ENCODE data around the gene TFPT.

DNA sequence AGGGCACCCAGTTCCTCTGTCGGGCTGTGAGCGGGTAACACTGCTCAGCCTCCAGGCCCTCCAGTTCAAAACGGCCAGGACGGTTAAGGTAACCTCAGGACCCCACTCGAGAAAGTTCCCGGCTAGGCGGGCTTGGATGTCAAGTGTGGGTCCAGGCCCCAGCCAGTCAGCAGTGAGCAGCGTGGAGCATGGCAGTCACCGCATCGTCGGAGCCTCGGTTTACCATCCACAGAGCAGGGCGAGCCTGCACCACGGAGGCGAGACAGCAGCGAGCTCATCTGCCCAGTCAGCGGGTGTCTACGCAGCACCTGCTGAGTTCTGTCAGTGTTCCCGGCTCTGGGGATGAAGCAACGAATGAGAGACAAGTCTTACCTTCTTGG, 14.2 kb upstream of the TFPT start:
- TF ChIP-seq, protein P1, sequence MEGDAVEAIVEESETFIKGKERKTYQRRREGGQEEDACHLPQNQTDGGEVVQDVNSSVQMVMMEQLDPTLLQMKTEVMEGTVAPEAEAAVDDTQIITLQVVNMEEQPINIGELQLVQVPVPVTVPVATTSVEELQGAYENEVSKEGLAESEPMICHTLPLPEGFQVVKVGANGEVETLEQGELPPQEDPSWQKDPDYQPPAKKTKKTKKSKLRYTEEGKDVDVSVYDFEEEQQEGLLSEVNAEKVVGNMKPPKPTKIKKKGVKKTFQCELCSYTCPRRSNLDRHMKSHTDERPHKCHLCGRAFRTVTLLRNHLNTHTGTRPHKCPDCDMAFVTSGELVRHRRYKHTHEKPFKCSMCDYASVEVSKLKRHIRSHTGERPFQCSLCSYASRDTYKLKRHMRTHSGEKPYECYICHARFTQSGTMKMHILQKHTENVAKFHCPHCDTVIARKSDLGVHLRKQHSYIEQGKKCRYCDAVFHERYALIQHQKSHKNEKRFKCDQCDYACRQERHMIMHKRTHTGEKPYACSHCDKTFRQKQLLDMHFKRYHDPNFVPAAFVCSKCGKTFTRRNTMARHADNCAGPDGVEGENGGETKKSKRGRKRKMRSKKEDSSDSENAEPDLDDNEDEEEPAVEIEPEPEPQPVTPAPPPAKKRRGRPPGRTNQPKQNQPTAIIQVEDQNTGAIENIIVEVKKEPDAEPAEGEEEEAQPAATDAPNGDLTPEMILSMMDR (conservative IDR thresholded peaks at IDR 0.05; ENCODE audit: low read depth, low read length), result no peak
- TF ChIP-seq MXI1 (IDR thresholded peaks at IDR 0.05; ENCODE audit: borderline replicate concordance, low read depth, low read length) (no peak), CEBPB (IDR thresholded peaks at IDR 0.05; ENCODE audit: low read depth, low read length) (no peak), RFX5 (IDR thresholded peaks at IDR 0.05; ENCODE audit: low read depth, low read length) (no peak), BHLHE40 (IDR thresholded peaks at IDR 0.05; ENCODE audit: low read depth, low read length) (no peak)

Measured in IMR-90 (cell line).